Measurements from ENCODE around the gene AOAH.
"Not testable (repeated sequence)": the region's sequence is repeated elsewhere in the genome, so short reads cannot be mapped to it uniquely, and the experiment has no call there.

DNA sequence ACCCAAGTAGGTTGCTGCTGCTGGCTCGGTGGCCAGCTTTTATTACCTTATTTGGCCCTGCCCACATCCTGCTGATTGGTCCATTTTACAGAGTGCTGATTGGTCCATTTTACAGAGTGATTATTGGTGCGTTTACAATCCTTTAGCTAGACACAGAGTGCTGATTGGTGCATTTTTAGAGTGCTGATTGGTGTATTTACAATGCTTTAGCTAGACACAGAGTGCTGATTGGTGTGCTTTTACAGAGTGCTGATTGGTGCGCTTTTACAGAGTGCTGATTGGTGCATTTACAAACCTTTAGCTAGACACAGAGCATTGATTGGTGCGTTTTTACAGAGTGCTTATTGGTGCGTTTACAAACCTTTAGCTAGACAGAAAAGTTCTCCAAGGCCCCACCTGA is 219.7 kb downstream of the AOAH start:
- TF ChIP-seq, protein P1, sequence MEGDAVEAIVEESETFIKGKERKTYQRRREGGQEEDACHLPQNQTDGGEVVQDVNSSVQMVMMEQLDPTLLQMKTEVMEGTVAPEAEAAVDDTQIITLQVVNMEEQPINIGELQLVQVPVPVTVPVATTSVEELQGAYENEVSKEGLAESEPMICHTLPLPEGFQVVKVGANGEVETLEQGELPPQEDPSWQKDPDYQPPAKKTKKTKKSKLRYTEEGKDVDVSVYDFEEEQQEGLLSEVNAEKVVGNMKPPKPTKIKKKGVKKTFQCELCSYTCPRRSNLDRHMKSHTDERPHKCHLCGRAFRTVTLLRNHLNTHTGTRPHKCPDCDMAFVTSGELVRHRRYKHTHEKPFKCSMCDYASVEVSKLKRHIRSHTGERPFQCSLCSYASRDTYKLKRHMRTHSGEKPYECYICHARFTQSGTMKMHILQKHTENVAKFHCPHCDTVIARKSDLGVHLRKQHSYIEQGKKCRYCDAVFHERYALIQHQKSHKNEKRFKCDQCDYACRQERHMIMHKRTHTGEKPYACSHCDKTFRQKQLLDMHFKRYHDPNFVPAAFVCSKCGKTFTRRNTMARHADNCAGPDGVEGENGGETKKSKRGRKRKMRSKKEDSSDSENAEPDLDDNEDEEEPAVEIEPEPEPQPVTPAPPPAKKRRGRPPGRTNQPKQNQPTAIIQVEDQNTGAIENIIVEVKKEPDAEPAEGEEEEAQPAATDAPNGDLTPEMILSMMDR (IDR thresholded peaks at IDR 0.05; ENCODE audit: low read length) = not testable (repeated sequence)
- TF ChIP-seq EZH2 (optimal IDR thresholded peaks at IDR 0.05; ENCODE audit: low read depth, low read length) = not testable (repeated sequence)
